GM12892 (cell line): ENCODE data around the gene KLHDC10.

Experiments used
- POLR2A ChIP-seq: IDR thresholded peaks from 2 replicates; pipeline ENCODE4 v1.6.1; 2011; ENCODE audit warnings: low read depth, low read length, control low read depth
- TAF1 ChIP-seq: IDR thresholded peaks from 2 replicates; pipeline ENCODE4 v1.6.1; 2011; ENCODE audit warnings: low read depth, mild to moderate bottlenecking, control low read depth, low read length, borderline replicate concordance

- no peak for TF ChIP-seq TAF1
- TF ChIP-seq POLR2A = no peak
Measured at GRCh38 chr7:130095812-130096211, 25.5 kb downstream of the KLHDC10 start.
